Stimulated activated CD4-positive, alpha-beta T cell treated with anti-CD3 and anti-CD28 coated beads, Interleukin-1b, Interleukin-23, amount 100 ng/mL, for 1 hour (primary cell): Measurements from ENCODE around the gene GABRB3.

Experiments
- DNase-seq, 2 donors: peaks; one replicate each; pipeline ENCODE4 v3.0.0-alpha.2; 2020; ENCODE audit warnings: low read depth in 2 of 2

GABRB3 gene

GRCh38 chr15:26555898-26556297 lies 217.0 kb downstream of the GABRB3 start:
- no peak for DNase-seq

GRCh38 chr15:26551473-26551872 lies 221.4 kb downstream of the GABRB3 start:
- no peak for DNase-seq

DNA sequence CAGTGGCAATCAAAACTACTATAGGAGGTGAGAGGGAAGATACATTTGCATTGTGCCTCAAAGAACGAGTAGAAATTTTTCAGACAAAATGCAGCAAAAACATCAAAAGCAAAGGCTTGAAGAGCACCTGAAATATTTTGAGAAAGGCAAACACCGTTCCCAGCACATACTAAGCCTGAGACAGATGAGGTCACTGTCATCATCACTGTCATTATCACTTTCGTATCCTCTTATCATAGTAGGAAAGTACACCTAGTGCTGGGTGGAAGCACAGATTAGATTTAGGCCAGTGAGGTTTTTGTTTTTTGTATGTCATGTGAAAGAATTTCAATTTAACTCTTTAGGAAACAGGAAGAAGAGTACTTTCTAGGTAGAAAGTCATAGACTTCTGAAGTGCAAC lies 222.0 kb downstream of the GABRB3 start:
- no peak for DNase-seq

DNA sequence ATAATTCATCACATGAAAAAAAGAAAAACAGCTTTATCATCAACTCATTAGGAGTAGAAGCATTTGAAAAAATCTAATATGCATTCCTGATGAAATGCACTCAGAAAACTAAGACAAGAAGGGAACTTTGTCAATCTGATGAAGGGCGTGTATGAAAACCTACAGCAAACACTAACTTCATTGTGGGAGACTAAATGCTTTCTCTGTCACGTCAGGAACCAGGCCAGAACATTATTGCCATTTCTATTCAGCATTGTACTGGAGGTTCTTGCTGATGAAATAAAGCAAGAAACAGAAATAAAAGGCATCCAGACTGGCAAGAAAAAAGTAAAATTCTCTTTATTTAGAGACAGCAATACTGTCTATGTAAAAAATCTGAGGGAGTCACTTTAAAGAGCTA lies 235.2 kb downstream of the GABRB3 start:
- no peak for DNase-seq

DNA sequence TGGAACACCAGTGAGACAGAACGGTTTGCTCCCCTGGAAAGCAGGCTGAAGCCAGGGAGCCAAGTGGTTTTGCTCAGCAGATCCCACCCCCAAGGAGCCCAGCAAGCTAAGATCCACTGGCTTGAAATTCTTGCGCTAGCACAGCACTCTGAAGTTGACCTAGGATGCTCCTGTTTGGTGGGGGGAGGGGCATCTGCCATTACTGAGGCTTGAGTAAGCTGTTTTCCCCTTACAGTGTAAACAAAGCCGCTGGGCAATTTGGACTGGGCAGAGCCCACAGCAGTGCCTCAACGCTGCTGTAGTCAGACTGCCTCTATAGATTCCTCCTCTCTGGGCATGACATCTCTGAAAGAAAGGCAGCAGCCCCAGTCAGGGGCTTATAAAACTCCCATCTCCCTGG lies 241.4 kb downstream of the GABRB3 start:
- no peak for DNase-seq

DNA sequence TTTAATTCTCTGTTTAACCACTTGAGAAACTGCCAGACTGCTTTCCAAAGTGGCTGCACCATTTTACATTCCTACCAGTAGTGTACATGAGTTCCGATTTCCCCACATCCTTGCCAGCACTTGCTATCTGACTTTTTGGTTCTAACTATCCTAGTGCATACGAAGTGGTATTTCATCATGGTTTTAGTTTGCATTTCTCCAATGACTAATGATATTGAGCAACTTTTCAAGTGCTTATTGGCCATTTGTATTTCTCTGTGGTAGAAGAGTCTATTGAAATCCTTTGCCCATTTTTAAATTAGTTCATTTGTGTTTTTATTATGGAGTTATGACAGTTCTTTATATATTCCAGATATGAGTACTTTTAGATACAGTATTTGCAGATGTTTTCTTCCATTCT lies 247.8 kb downstream of the GABRB3 start:
- DNase-seq, result no peak

GRCh38 chr15:26521691-26522198 lies 251.1 kb downstream of the GABRB3 start:
- DNase-seq, result no peak

GRCh38 chr15:26521130-26521529 lies 251.7 kb downstream of the GABRB3 start:
- no peak for DNase-seq

DNA sequence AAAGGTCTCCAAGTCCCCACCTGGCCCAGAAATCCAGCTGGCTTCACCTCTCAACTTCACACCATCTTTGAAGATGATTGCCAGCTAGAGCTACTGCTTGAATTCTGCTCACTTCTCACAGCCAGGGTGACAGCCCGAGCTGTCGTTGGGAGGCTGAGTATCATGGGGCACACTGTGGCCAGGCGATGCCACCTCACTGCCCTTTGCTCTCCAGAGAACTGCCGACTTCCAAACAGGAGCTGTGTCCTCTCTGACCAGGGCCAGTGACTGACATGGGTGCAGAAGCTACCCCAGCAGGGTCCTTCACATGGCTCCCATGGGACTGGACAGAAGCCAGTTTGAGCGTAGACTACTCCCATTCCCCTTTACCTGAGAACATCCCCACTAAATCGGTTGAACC lies 254.0 kb downstream of the GABRB3 start:
- no peak for DNase-seq

GRCh38 chr15:26516102-26516980 lies 256.5 kb downstream of the GABRB3 start:
- DNase-seq, result no peak

DNA sequence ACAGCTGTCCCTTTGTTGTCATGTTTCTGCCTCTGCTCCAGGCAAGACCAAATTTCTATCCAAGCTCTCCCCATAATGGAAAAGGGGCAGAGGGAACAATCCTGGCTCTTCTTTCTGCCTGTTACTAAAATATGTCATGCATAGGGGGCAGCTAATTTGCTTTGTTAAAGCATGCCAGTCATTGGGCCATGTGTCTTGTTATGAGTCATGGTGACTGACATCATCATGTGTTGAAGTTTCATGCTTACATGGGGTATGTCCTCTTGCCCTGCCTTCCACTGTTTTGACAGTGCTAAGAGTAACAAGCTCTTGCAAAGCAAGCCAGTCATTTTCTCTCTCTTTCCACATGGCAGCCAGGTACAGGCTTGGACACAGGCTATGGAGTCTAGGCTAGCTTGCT lies 268.9 kb downstream of the GABRB3 start:
- no peak for DNase-seq
